NCI-H526 treated with DMSO at 0.1 percent for 48 hours (cell line): Measurements from ENCODE around the gene GLI2.

Experiments used
- DNase-seq: peaks from one replicate; lab custom pipeline; 2025; lab: John Stamatoyannopoulos, UW

The GLI2 gene

DNA sequence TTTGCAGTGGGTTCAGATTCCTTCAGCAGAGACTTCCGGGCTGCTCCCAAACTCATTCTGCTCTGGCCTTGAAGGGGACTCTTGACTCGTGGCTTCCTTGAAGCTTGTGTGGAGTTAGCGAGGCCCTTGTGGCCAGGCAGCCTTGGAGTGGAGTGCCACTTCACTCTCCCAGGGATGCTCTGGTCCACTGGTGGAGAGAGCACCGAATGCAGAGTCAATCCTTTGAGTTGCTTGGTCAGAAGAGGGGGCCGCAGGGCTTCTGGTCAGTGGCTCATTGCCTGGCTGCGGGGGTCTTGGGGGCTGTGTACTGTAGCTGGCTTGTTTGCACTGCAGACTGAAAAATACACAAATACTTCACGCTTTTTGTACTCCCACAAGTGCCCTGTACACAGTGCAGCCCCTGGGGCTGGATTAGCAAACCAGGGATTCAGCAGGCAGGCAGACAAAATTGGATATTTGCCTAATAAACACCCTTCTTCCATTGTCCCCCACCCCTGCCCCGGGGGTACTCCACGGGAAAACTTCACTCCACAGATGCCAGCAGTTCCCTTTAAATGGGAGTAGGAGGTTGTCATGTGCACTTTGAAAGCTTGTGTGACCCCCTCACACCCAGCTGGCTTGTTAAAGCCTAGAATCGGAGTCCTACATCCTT lies 3.2 kb downstream of the GLI2 start:
- DNase-seq: no peak

DNA sequence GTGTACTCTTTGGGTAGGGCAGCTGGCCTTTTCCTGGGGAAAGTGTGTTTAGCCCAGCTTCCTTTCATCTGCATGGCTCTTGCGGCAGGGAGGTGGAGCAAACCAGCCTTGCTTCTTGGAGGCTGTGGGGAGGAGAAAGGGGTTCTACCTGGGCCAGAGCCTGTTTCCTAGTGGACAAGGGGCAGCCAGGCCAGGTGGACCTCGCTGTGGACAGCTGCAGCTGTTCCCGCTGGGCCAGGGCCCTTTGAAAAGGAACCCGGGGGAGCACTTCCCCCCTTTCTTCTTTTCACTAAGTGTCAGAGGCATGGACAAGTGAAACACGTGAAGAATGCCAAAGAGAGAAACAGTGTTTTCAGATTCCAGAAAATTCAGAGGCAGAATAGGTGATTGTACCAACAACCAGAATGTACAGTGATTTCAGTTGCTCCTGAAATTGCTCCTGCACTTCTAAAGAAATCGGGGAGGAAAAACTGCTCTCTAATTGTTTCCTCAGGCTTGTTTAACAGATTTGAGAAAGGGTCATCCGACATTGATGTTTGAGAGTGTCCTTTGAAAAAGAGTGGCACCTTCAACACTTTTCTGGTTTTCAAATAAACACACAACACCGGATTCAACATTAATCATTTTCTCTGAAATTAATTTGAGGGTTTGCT lies 3.9 kb downstream of the GLI2 start:
- DNase-seq: no peak

DNA sequence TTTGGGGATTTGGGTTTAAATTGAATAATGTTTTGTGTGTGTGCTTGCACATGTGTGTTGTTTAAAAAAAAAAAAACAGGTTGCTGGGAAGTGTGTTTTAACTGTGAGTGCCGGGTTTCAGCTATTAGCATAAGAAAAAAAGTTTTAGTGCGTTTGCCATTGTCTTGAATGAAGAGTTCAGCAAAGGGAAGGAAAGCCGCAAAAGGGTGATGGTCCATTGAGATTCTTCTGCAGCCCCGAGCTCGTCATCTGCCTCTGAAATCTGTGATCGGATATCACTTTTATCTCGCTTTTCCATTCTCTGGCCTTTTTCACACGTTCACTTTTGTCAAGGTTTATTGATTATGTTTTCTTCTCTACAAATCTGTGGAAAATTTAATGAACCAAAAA lies 4.7 kb downstream of the GLI2 start:
- DNase-seq: no peak

DNA sequence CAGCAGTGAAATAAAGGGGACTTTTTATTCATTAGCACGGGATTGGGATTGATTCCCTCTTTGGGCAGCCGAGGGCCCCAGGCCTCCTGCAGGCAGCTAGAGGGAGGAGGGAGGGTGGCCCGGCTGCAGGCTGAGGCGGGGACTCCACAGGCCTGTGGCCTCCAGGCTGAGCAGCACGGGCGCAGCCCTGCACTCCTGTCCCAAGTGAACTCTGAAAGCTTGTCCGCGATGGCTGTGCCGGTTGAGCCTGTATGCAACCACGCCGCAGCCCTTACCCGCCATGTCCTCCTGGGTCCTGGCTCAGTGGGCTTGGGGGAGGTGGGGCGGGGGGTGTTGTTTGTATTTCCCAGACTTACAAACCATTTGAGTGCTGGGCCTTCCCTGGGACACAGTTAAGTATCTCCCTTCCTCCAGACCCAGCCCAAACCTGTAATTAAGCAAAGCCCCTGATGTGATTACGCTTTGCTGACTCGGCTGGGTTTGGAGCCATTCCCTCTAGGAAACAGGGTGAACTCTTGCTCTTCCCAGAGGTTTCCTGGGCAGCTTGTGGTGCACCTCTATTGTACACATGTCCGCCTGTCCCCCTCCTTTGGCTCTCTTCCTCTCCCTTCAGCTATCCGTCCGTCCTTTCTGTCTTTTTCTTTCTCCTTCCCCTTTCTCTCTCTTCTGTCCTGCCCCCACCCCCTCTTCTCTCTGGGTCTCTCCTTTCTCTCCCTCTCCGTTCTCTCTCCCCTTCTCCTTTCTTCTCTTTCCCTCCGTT lies 5.3 kb downstream of the GLI2 start:
- no peak for DNase-seq

DNA sequence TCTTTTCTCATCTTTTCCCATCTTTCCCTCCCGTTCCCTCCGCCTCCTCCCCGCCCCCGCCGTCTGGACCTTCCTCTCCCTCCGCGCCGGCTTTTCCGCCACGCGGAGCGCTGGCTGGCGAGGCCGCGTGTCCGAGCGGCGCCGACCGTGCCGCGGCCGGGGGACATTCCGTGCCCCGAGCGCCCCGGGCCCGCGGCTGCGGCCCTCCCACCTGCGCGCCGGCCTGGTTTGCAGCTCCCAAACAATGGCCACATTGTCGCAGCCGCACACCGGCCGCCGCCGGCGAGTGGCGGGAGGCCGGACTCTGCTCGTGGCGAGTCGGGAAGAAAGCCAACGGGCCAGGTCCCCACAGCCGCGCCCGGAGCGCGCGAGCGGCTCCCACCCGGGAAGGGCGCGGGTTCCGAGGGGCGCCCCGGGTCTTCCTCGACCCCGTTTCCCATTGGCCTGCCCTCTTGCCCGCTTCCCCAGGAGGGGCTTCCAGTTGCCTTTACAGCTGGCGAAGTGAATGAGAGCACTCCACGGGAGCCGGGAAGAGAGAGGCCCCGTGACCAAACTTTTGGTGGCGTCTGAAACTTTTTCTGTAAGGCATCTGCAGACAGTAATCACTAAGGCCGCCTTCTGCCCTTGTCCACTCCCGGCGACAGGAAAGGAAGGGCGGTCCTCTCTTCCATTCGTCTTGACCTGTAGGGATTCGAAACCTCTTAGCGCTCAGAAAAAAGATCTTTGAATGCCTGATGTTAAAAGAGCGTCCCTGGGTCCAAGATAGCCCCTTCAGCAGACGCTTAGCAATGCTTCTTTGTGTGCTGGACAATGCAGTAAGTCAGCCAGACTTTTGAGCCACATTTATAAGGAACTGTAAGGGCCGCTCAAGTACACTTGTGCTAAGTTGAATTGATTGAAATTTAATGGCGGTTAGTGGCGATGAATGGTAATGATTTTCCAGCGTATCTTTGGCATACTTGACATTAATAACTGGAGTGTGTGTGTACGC lies 6.2 kb downstream of the GLI2 start:
- no peak for DNase-seq

DNA sequence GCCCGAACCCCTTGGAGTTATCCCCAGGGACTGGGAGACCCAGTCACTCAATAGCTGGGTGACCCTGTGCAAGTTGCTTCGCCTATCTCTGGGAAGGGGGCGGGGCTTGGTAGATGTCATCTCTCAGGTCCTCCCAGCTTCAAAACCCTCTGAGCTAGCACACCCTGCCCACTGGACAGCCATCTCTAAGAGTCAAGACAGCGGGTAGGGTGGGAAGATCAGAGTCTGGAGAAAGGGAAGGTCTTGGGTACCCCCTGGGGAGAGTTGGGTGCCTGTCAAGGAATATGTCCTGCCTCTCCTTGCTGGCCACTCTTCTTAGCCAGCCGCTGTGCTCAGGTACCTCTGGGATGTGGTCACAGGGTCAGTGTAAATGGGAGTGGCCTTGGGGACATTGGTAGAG lies 8.0 kb downstream of the GLI2 start:
- DNase-seq: no peak

DNA sequence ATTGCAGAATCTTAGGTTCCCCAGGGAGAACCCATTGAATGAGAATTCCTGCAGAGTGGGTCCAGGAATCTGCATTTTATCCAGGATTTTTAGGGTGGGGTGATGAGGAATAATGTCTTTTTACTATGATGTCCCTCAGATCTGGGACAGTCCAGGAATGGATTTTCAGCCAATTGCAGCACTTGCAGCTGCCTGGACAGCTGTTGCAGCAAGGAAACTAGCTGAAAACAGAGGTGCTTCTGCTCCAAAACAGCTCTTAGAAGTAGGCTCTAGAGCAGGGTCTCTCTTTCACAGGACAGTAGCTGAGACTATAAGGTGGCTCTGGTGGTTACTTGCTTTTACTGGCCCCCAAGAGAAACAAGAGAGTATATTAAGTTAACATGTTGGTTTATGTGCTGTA lies 9.1 kb downstream of the GLI2 start:
- no peak for DNase-seq

DNA sequence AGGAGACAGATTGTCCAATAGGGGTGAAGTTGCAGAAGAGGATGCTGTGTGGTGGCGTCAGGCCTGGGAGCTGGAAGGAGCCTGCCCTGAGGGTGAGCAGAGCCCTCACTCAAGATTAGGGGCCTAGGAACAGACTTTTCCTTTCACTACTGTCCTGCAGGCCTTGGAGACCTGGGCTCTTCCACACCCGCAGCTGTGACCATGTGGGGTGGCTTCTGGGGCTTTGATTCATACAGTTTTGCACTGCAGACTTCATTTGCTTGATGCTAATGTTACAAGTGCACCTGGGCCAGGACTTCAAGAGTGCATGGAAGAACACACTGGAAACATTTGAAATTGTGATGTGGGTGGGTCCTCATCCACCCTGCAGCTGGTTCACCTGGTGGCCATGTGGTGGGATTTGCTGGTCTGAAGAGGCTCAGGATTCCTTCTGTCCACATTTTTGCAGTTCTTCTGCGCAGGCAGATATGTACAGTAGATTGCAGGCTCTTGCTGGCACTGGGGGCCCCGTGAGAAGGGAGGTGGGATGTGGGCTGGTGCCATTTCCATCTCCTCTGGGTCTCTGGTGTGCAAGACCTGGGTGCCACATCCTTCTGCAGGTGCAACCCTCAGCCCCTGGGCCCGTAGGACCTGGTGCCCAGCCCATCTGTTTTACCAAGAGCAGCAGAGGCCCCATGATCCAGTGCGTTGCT lies 9.9 kb downstream of the GLI2 start:
- DNase-seq: no peak

DNA sequence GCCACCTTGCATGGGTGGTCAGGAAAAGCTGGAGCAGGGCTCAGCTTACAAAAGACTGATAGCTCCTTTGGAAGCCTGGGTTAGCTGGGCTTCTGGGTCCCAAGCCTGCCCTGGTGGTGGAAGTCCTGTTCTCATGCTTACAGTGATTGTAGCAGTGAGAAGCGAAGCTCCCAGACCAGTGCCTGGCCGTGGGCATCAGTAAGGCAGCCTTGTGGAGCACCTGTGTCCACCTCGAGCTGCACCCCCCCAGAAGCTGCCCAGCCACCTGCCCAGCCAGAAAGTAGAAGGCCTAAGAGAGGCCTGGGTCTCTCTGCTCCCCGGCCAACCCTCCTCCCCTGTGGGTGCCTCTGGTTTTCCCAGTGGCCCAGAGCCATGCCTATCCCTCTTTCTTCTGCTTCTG lies 10.5 kb downstream of the GLI2 start:
- DNase-seq: no peak

DNA sequence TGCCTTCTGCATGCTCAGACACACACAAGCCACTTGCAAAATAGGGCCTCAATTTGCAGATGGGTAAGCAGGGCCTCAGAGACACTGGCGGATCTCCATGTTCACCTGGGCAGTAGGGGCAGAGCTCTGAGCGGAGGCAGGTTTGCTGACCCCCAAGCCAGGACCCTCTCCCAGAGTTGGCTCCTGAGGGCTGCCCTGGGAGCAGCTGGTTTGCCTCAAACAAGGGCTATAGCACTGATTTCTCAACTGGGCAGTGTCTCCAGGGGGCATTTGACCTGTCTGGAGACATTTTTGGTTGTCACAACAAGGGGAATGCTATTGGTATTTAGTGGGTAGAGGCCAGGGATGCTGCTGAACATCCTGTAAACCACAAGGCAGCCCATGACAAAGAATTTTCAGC lies 11.6 kb downstream of the GLI2 start:
- DNase-seq: no peak

DNA sequence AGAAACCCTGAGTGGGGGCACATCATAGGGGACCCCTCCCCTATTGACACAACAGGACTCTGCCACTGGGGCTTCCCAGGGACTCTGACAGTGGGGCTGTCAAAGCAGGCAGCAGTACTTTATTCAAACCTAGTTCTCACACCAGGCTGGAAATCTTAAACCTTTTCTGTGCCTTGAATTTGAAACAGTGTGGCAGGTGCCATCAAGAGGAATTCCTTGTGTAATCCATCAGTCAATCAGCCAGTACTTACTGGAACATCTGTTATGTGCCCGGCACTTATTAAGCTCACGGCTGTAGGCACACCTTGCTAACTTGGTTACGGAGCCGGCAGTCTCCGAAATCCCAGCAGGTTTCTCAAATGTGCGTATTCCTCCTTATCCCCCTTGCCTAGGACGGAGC lies 12.0 kb downstream of the GLI2 start:
- no peak for DNase-seq

DNA sequence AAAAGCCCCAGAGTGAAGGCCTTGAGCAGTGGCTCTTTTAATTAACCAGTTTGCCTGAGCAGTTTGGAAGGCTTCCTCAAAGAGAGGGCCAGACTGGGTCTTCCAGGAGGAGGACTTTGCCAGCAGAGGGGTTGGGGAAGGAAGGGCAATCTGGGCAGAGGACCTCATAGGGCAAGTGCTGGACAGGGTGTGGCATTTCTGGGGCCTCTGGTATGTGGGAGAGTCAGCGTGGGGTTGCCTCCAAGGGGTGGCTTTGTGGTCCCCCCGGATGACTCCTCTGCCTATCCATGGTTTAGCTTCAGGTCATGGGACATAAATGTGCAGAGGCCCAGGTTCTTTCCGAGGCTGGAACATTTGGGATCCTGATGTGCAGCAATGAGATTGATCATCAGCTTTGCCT lies 12.6 kb downstream of the GLI2 start:
- no peak for DNase-seq

DNA sequence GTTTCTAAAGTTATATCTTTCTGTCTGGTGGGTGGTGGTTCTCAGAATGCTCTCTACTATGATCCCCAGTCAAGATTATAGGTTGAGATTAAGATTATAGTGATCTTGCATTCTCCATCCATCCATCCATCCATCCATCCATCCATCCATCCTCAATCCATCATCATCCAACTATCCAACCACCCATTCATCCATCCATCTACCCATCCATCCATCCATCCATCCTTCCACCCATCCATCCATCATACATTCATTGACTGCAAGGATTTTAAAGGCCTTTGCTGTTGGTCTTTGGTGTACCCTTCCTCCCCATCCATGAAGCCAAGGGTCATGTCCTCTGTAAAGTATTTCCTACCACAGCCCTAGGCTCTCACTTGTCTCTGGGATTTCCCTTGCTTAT lies 13.1 kb downstream of the GLI2 start:
- no peak for DNase-seq

DNA sequence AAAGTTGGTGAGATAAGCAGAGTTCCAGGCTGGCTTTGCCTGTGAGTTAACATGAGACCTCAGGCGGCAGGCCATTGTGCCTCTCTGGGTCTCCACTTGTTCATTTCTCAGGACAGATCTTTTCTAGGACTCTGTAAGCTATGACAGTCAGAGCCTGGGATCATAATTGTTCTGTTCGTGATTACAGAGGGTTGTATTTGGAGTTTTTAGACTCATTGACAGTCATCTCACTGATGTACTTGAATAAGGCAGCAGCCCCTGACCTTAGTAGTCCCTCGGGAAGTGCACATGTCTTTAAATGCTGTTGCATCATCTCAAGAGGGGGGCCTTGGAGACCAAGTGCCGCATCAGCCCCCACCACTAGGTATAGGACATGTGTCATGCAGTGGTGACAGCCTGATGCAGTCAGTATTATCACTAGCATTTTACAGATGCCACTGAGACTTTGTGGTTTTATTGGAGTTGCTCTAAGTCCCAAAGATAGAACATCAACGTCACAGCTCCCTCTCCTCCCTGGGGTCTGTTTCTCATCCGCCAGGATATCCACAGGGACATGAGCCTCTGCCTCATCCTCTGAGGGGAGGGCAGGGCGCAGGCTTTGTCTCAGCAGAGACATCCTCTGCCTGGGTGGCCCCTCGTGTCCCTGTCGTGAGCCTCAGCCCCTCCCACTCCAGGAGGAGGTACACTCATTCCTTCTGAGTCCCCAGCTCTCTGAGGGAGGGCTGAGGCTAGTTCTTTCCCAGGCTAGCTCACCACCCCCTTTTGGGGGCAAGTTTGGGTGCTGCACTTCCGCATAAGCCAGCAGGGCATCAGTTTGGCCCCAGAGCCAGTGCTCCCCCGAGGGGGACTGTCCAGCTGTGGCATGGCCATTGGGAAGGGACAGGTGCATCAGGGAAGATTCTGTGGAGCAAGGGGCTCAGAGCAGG lies 14.1 kb downstream of the GLI2 start:
- DNase-seq: no peak

DNA sequence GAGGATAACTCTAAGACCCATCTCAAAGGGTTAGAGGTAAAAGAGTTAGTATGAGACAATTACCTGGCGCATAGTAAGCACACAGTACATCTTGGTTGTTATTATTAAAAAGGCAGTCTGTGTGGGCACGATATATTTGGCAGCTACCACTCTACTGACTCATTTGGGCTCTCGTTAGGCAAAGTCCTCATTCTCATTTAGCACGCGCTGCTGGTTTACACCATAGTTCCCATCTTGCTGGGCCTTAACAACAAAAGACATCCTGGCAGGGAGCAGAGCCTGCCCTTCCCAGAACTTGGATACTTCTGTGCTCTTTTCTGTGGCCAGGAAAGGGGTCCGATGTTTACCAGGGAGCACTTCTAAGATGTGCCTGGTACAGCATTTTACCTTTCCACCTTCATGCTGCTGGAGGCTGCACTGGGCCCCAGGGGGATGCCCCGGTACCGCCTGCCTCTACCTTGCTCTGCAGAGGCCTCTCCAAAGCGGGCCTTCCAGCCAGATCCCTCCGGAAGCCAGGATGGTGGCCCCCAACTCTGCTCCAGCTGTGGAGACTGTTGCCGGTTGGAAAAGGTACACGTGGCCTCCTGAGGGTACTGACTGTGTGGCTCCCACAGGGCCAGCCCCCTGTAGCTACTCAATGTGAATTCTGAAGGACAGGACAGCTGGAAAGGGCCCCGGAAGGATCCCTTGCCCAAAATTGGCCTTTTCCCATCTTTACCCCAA lies 15.0 kb downstream of the GLI2 start:
- no peak for DNase-seq

DNA sequence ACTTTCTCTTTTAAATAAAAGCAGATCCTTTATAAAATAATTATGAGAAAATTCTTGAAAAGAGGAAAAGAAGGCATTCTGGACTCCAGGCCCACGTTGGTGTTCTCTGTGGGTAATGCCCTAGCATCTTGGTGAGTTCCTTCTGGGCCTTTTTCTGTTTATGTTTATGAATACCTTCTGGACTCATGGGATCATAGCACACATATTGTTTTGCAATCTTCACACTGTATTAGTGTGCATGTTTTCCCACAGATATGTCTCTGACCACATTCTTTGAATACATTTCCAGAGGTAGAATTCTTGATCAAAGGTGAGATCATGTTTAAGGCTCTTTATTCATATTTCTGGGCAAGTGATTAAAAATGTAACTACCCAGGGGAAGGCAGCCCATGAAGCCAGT lies 15.9 kb downstream of the GLI2 start:
- no peak for DNase-seq

DNA sequence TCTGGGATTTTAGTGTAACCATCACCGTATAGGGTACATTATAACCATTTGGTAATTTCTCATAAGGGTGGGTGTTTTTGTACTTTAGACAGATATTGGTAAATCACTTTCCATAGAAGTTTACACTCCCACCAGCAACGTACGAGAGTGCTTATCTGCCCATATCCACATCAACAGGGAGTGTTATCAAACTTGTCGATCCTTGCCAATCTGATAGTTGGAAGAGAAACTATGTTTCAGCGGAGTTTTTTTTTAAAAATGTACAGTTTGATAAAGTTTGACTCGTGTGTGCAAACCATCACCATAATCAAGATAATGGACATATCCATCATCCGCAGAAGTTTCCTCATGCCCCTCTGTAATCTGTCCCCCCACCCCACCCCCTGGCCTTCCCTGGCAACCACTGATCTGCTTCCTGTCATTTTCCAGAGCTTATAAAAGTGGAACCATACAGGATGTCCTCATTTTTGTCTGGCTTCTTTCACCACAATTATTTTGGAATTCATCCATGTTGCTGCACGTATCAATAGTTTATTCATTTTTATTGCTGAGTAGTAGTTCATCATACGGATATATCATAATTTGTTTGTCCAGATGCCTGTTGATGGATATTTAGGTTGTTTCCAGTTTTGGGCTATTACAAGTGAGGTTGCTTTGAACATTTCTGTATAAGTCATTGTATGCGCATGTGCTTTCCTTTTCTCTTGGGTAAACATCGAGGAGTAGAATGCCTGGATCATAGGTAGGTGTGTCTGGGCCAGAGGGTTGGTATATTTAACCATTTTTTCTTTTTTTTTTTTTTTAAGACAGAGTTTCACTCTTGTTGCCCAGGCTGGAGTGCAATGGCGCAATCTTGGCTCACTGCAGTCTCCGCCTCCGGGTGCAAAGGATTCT lies 18.6 kb downstream of the GLI2 start:
- DNase-seq: no peak

DNA sequence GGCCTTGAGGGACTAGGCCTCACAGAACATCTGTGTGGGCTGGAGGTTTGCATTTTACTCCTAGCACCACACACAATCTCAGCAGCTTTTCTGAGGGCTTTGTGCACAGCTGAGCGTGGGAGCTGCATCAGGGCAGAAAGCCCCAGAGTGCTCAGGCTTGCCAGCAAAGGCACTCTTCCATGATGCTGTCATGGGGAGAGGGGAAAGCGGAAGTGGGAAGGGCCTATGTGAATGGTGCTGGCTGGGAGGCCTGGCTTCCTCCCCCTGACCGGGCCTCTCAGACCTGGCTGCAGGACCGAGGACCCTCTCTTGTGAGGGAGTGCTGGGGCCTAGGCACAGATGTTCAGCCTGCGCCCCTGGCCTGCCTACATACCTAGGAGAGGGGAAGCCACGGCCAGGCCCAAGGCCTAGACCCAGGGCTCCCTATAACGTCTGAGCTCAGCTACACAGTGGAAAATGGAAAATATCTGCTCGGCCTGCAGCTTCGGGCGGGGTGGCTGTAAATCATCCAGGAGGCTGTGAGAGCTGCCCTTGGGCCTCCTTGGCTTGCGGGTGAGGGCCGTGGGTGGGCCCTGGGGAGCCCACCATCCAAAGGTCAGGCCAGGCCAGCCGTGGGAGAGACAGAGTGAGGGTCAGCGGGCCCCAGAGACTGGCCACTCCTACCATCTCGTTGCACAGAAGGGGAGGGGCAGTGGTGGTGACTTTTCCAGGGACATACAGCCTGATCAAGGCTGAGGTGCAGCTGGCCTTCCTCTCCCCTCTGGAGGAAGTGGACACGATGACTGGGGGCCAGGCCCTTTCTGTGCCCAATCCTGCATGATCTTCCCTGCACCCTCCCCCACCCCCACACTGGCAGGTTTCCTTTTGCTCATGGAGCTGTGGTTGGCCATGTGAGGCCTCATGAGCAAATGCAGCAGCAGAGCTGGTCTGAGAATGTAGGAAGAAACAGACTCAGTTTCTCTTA lies 22.8 kb downstream of the GLI2 start:
- no peak for DNase-seq
